Jurkat, Clone E6-1 (cell line): ENCODE measurements around the gene CHRM4.
A peak's percentile ranks its signal among the peaks of the same experiment; 100 is the strongest.

ENCODE experiments used
- DNase-seq: peaks from one replicate; pipeline ENCODE4 v3.0.0-alpha.2; 2011; ENCODE audit warnings: low read depth, low spot score
- H3K4me3 ChIP-seq: 2 replicates; pipeline ENCODE4 v1.5.1; 2011; ENCODE audit warnings: mild to moderate bottlenecking, low read length, control low read depth, moderate library complexity

Gene CHRM4

GRCh38 chr11:46337626-46338345 is 53.8 kb downstream of the CHRM4 start:
- no peak overlapping the region for H3K4me3 ChIP-seq
- no peak for DNase-seq

- DNase-seq = peak; percentile 76
- no peak overlapping the region for H3K4me3 ChIP-seq
Observed at GRCh38 chr11:46336563-46337180, 54.9 kb downstream of the CHRM4 start.

GRCh38 chr11:46335890-46336562 is 55.5 kb downstream of the CHRM4 start:
- DNase-seq = no peak
- no peak overlapping the region for H3K4me3 ChIP-seq

- DNase-seq = no peak
- H3K4me3 ChIP-seq = no peak overlapping the region
Observed at GRCh38 chr11:46335271-46335670, 56.3 kb downstream of the CHRM4 start.

GRCh38 chr11:46334211-46334610 is 57.4 kb downstream of the CHRM4 start:
- H3K4me3 ChIP-seq = no peak overlapping the region
- no peak for DNase-seq
